ENCODE measurements around the gene FBXW2.

Gene FBXW2

GRCh38 chr9:120774719-120775118 lies 18.5 kb downstream of the FBXW2 start:
- DNase-seq (ENCODE audit: low read depth): no peak
- no peak overlapping the region for H3K4me3 ChIP-seq (ENCODE audit: control insufficient read depth, low read depth, low read length)
- no peak for TF ChIP-seq CTCF (IDR thresholded peaks at IDR 0.05; ENCODE audit: control insufficient read depth, insufficient read depth, low read depth, low read length, missing control alignments)

GRCh38 chr9:120773256-120773655 lies 20.0 kb downstream of the FBXW2 start:
- no peak for DNase-seq (ENCODE audit: low read depth)
- no peak overlapping the region for H3K4me3 ChIP-seq (ENCODE audit: control insufficient read depth, low read depth, low read length)
- TF ChIP-seq CTCF (IDR thresholded peaks at IDR 0.05; ENCODE audit: control insufficient read depth, insufficient read depth, low read depth, low read length, missing control alignments): no peak

DNA sequence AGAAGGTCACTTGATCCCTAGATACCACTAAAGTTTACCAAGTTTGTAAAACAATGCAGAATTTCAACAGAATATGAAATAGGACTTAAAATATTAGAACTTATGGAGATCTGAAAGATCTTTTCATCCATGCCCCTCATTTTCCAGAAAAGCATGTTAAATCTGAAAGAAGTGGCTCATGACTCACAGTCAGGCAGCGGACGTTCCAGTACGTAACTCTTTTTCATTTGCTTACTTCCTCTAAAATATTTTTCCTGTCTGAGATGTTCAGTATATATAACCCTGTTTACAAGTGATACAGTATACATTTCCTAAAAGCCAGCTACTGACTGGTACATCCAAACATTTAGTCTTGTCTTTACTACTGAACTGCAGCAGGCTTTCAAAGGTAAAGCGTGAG lies 22.3 kb downstream of the FBXW2 start:
- H3K4me3 ChIP-seq (ENCODE audit: control insufficient read depth, low read depth, low read length): no peak overlapping the region
- DNase-seq (ENCODE audit: low read depth): no peak
- TF ChIP-seq CTCF (IDR thresholded peaks at IDR 0.05; ENCODE audit: control insufficient read depth, insufficient read depth, low read depth, low read length, missing control alignments): no peak

GRCh38 chr9:120768886-120769285 lies 24.3 kb downstream of the FBXW2 start:
- no peak for DNase-seq (ENCODE audit: low read depth)
- no peak overlapping the region for H3K4me3 ChIP-seq (ENCODE audit: control insufficient read depth, low read depth, low read length)
- no peak for TF ChIP-seq CTCF (IDR thresholded peaks at IDR 0.05; ENCODE audit: control insufficient read depth, insufficient read depth, low read depth, low read length, missing control alignments)

DNA sequence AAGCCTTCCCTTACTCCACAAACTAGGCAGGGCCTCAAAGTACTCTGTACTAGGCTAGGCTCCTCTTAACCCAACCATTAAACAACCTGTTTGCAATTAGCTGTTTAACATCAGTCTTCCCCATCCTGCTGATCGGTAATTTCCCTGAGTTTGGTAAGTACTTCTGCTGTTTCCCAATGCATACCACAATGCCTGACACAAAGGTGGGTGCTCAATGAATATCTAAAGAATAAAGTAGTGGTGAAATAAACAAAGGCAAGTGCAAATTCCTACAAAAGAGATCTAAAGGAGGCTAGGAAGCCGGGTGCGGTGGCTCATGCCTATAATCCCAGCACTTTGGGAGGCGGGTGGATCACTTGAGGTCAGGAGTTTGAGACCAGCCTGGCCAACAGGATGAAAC lies 25.0 kb downstream of the FBXW2 start:
- TF ChIP-seq CTCF (IDR thresholded peaks at IDR 0.05; ENCODE audit: control insufficient read depth, insufficient read depth, low read depth, low read length, missing control alignments): no peak
- DNase-seq (ENCODE audit: low read depth): no peak
- H3K4me3 ChIP-seq (ENCODE audit: control insufficient read depth, low read depth, low read length): no peak overlapping the region

DNA sequence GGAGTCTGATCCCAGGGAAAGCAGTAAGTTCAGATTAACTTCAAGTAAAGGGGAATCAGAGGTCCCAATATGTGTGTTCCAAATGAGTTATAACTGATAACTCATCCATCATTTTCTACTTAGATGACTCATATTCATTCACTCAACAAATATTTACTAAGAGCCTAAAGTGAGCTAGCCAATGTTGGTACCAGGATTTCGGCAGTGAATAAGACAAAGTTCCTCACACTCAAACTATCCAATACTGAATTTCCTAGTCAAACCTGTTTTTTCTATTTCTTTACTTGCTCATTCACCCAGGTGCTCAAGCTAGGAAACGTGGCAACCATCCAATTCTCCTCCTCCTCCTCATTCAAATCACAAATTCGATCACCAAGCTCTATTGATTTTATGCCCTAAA lies 25.8 kb downstream of the FBXW2 start:
- TF ChIP-seq CTCF (IDR thresholded peaks at IDR 0.05; ENCODE audit: control insufficient read depth, insufficient read depth, low read depth, low read length, missing control alignments): no peak
- no peak for DNase-seq (ENCODE audit: low read depth)
- no peak overlapping the region for H3K4me3 ChIP-seq (ENCODE audit: control insufficient read depth, low read depth, low read length)

DNA sequence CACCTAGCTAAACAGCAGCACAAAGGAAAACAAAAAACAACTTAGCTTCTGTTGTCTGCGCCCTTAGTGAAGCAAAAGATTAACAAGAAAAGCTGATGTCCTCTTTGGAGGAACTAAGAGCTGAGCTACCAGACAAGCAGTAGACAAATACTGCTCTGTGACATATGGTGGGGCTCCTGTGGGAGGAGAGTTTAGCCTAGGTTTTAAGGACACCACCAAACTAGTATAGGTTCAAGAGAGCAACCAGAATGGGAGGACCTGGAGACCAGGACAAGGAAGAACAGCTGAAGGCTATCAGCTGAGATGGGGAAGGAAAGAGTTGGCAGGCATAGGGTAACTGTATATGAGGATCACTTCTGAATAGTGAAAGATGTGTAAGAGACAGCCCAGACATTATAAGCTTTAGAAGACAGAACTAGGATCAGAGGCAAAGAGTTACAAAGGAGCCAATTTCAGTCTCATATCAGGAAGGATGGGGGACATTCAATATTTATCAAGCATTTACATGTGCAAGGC lies 27.2 kb downstream of the FBXW2 start:
- TF ChIP-seq CTCF (IDR thresholded peaks at IDR 0.05; ENCODE audit: control insufficient read depth, insufficient read depth, low read depth, low read length, missing control alignments): no peak

More for the DNA sequence above, 27.2 kb downstream of the FBXW2 start:
- DNase-seq (ENCODE audit: low read depth): no peak
- H3K4me3 ChIP-seq (ENCODE audit: control insufficient read depth, low read depth, low read length): no peak overlapping the region

Measured in AG09309 (cell line).